GM12873 (cell line): ENCODE results near the gene TRIM42.

ENCODE experiments used
- CTCF ChIP-seq: IDR thresholded peaks from 2 replicates; pipeline ENCODE4 v1.5.1; 2012; ENCODE audit warnings: low read depth, mild to moderate bottlenecking, moderate library complexity, low read length, control low read depth; ENCODE audit not compliant: insufficient read depth; ENCODE audit errors: missing control alignments

TRIM42 gene

GRCh38 chr3:140677764-140678163 is at the start of gene TRIM42:
Gene TRIM42, plus strand, starts transcription at chr3:140678064. Its CDS starts 166 bp downstream, at chr3:140678230.
- TF ChIP-seq CTCF: no peak

- TF ChIP-seq CTCF: no peak
Observed at GRCh38 chr3:140628606-140629005, 49.3 kb upstream of the TRIM42 start.

- TF ChIP-seq CTCF: no peak
Observed at GRCh38 chr3:140629357-140630137, 48.3 kb upstream of the TRIM42 start.

GRCh38 chr3:140630366-140630765 is 47.5 kb upstream of the TRIM42 start:
- TF ChIP-seq CTCF: no peak

GRCh38 chr3:140630866-140631265 is 47.0 kb upstream of the TRIM42 start:
- TF ChIP-seq CTCF: no peak

GRCh38 chr3:140635276-140635675 is 42.6 kb upstream of the TRIM42 start:
- peak; percentile 16 for TF ChIP-seq CTCF

GRCh38 chr3:140636406-140637138 is 41.3 kb upstream of the TRIM42 start:
- no peak for TF ChIP-seq CTCF
